HepG2 (cell line): ENCODE data around the gene ANTXR1.

ENCODE experiments used
- CREB1 ChIP-seq, 2 experiments: fragments of 450-650 bp in 1 of 2; IDR thresholded peaks; 2 replicates each; pipeline ENCODE4 v1.6.1; 2016 to 2017; ENCODE audit warnings: control low read depth in 1 of 2, mild to moderate bottlenecking in 1 of 2, missing compliant biosample characterization in 1 of 2, missing genetic modification characterization in 1 of 2
- CTCF ChIP-seq: sonication (generic); formaldehyde crosslinking; IDR thresholded peaks from 2 replicates; pipeline ENCODE4 v1.5.0; 2020; ENCODE audit warnings: mild to moderate bottlenecking, missing genetic modification reagents, moderate library complexity
- ELF1 ChIP-seq: sonication (generic); formaldehyde crosslinking; IDR thresholded peaks from 2 replicates; pipeline ENCODE4 v1.4.0; 2020; ENCODE audit warnings: missing genetic modification reagents
- MEIS2 ChIP-seq: sonication (generic); formaldehyde crosslinking; IDR thresholded peaks from 2 replicates; pipeline ENCODE4 v1.9.0; 2021; ENCODE audit warnings: mild to moderate bottlenecking, missing genetic modification reagents
- MYNN ChIP-seq: sonication (generic); formaldehyde crosslinking; IDR thresholded peaks from 2 replicates; pipeline ENCODE4 v1.4.0; 2020; ENCODE audit warnings: mild to moderate bottlenecking, low read depth, missing genetic modification reagents
- POLR2A ChIP-seq, 2 experiments: IDR thresholded peaks; 2 replicates each; pipeline ENCODE4 v1.6.1; 2011; ENCODE audit warnings: low read depth in 2 of 2, low read length in 2 of 2, mild to moderate bottlenecking in 1 of 2, moderate library complexity in 1 of 2; ENCODE audit not compliant: insufficient read depth in 1 of 2
- RFX5 ChIP-seq: IDR thresholded peaks from 2 replicates; pipeline ENCODE4 v1.6.1; 2011; ENCODE audit warnings: low read depth, low read length, improper control_type of control experiment
- ZNF382 ChIP-seq: sonication (generic); formaldehyde crosslinking; IDR thresholded peaks from 2 replicates; pipeline ENCODE4 v1.5.0; 2020; ENCODE audit warnings: missing genetic modification reagents, mild to moderate bottlenecking, borderline replicate concordance
- ZNF530 ChIP-seq: sonication (generic); formaldehyde crosslinking; IDR thresholded peaks from 2 replicates; pipeline ENCODE4 v1.5.0; 2020; ENCODE audit warnings: low read depth, mild to moderate bottlenecking, missing genetic modification reagents
- ZNF674 ChIP-seq: sonication (generic); formaldehyde crosslinking; IDR thresholded peaks from 2 replicates; pipeline ENCODE4 v1.5.0; 2020; ENCODE audit warnings: low read depth, mild to moderate bottlenecking, missing genetic modification reagents
- TF ChIP-seq, protein P1 (sequence below): sonication (generic); formaldehyde crosslinking; IDR thresholded peaks from 2 replicates; pipeline ENCODE4 v1.5.1; 2020; ENCODE audit warnings: missing genetic modification reagents, mild to moderate bottlenecking, borderline replicate concordance

- no peak for TF ChIP-seq ZNF382 (CRISPR knock-in tag)
- no peak for TF ChIP-seq CTCF (CRISPR knock-in tag)
- no peak for TF ChIP-seq MYNN (CRISPR knock-in tag)
- no peak for TF ChIP-seq RFX5
- TF ChIP-seq, protein P1, sequence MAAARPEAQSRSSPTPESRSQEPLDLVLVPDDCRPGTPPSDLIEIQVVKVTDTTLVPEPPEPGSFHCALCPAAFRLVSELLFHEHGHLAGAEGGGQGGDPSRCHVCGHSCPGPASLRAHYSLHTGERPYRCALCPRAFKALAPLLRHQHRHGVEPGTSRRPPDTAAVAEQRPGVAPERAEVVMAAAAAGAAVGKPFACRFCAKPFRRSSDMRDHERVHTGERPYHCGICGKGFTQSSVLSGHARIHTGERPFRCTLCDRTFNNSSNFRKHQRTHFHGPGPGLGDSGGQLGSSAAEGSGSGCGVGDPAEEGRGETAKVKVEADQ: no peak
- no peak for TF ChIP-seq CREB1 (IDR thresholded peaks at IDR 0.05)
- TF ChIP-seq CREB1 (CRISPR knock-in tag; IDR thresholded peaks at IDR 0.05): no peak
- TF ChIP-seq ZNF674 (CRISPR knock-in tag): no peak
- no peak for TF ChIP-seq POLR2A (IDR thresholded peaks at IDR 0.05; ENCODE audit: insufficient read depth in 1 of 2, low read depth in 2 of 2, low read length in 2 of 2)
- TF ChIP-seq ELF1 (CRISPR knock-in tag): no peak
- TF ChIP-seq ZNF530 (CRISPR knock-in tag): no peak
- no peak for TF ChIP-seq MEIS2 (CRISPR knock-in tag)
Observed at GRCh38 chr2:68978098-68978497, 34.9 kb upstream of the ANTXR1 start.
